Pancreas (tissue), 10 donors: Measurements from ENCODE around the gene MED10. TPM values are rescaled to one million over a fixed set of nuclear protein-coding genes. Genes with fewer than 3 reads are reported as not detected.

ENCODE experiments used
- ATAC-seq, 4 donors: fragments of 200-7000 bp; cut with Tn5 transposase; one replicate each; pipeline versions ENCODE4 v1.8.0 to v1.9.1; 2020; ENCODE audit warnings: mild to moderate bottlenecking in 4 of 4, moderate library complexity in 4 of 4
- DNase-seq, 6 donors: peaks; one replicate each; pipeline ENCODE4 v3.0.0-alpha.2; 2020
- FAIRE-seq: peaks from 2 replicates; lab custom pipeline; 2012; peaks lifted over from hg19 to GRCh38; lab: Jason Lieb, UNC
- H3K27ac ChIP-seq, 4 donors: fragments of 200-600 bp; sonication (generic); 1 replicate in 3 of 4; 2 replicates in 1 of 4; pipeline versions ENCODE4 v1.5.0 to v1.8.0; 2020
- H3K27me3 ChIP-seq, 4 donors: fragments of 200-600 bp; one replicate each; pipeline ENCODE4 v1.8.0; 2021
- H3K36me3 ChIP-seq, 3 donors: fragments of 200-600 bp; sonication (generic) in 1 of 3; one replicate each; pipeline versions ENCODE4 v1.5.0 to v1.8.0; 2020 to 2021
- H3K4me1 ChIP-seq, 3 donors: fragments of 200-600 bp; one replicate each; pipeline ENCODE4 v1.8.0; 2021
- H3K4me3 ChIP-seq, 4 donors: fragments of 200-600 bp; sonication (generic) in 2 of 4; one replicate each; pipeline versions ENCODE4 v1.5.0 to v1.8.0; 2020 to 2021
- H3K9me3 ChIP-seq, 4 donors: fragments of 200-600 bp; one replicate each; pipeline ENCODE4 v1.8.0; 2021
- WGBS, 2 donors: extraction: QIAGEN DNeasy Blood & Tissue Kit; methylation state at CpG; one replicate each; pipeline ENCODE4 v1.1.7; 2013; 5-methylcytosine and 5-hydroxymethylcytosine counted together
- intact Hi-C, 3 donors: fragments of 100-400 bp; cut with DNase I; formaldehyde crosslinking; loops; one replicate each; pipeline versions ENCODE4 v1.11.1 to v1.14.2; 2022
- polyA plus RNA-seq, 2 donors: library from polyadenylated mRNA; stranded (reverse); fragments of 200-250 nt; gene quantifications; one replicate each; pipeline ENCODE4 v1.2.3, GENCODE V29; 2013
- total RNA-seq, 6 donors: library from RNA; stranded (reverse); fragmentation: NEBNext Ultra II Directional in 4 of 6; extraction: Animal tissue kit (Norgen Biotek cat#: 25700) in 4 of 6; gene quantifications; one replicate each; pipeline versions ENCODE4 v1.2.1 to v1.2.4, GENCODE V29; 2021 to 2023
- TF ChIP-seq, protein P1 (sequence below), 4 donors: fragments of 200-600 bp; sonication (generic) in 3 of 4; IDR thresholded peaks; one replicate each; pipeline versions ENCODE4 v1.5.0 to v1.8.0; 2021; ENCODE audit warnings: antibody characterized with exemption in 4 of 4
- donor health status: healthy with polysubstance abuse.
- donor health status: DM: no; HTN: no; CAD: no; lungs with moderate emphysema.
- donor health status: DM: no; HTN: no; CAD: no.
- donor health status: control.
- donor health status: control.
- donor health status: Bipolar disorder and iron deficiency.
- donor health status: DM: yes; HTN: yes; CAD: no.
- donor health status: DM: no; HTN: no; CAD: no.
- donor health status: DM: no; HTN: no; CAD: no.
- donor health status: DM: yes; HTN: yes; CAD: no.

The MED10 gene
- total and polyA plus RNA-seq, 8 donors = 10.9 to 25.1 (median 15.0) TPM

DNA sequence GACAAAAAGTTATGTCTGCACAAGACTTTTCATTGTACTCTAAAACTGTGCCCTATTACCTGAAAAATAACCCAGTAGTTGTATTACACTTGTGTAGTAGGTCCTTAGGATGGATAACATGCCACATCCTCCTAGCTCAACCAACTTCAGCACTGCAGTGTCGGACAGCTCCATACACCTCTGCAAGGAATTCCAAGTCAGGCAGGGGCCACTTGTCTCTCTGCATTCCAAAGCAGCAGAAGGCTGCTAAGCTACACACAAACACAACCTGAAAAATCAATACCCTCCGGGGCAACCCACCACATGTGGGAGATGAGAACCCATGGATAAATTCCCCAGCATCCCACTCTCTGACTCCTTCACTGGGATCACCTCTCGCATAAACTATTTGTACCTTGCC is 50.2 kb downstream of the MED10 start:
- no peaks in the 10 kb centered on the region for H3K4me1 ChIP-seq
- ATAC-seq (peak in 1 of 4 donors; percentile 60), FAIRE-seq (no peak), DNase-seq (peak in 1 of 6 donors; percentile 33)
- H3K9me3 ChIP-seq = no peaks in the 10 kb centered on the region
- H3K27ac ChIP-seq = no peak overlapping the region
- TF ChIP-seq, protein P1, sequence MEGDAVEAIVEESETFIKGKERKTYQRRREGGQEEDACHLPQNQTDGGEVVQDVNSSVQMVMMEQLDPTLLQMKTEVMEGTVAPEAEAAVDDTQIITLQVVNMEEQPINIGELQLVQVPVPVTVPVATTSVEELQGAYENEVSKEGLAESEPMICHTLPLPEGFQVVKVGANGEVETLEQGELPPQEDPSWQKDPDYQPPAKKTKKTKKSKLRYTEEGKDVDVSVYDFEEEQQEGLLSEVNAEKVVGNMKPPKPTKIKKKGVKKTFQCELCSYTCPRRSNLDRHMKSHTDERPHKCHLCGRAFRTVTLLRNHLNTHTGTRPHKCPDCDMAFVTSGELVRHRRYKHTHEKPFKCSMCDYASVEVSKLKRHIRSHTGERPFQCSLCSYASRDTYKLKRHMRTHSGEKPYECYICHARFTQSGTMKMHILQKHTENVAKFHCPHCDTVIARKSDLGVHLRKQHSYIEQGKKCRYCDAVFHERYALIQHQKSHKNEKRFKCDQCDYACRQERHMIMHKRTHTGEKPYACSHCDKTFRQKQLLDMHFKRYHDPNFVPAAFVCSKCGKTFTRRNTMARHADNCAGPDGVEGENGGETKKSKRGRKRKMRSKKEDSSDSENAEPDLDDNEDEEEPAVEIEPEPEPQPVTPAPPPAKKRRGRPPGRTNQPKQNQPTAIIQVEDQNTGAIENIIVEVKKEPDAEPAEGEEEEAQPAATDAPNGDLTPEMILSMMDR (IDR thresholded peaks at IDR 0.05) = no peak
- H3K27me3 ChIP-seq = no peaks in the 10 kb centered on the region
- intact Hi-C loops = no loop called here
- no peak overlapping the region for H3K4me3 ChIP-seq
- WGBS, 2 donors = 36 to 49% methylated on average over 3 of the region's 3 CpGs
- H3K36me3 ChIP-seq = no peaks in the 10 kb centered on the region

GRCh38 chr5:6326776-6327175 is 51.6 kb downstream of the MED10 start:
- no peaks in the 10 kb centered on the region for H3K4me1 ChIP-seq
- DNase-seq (no peak), FAIRE-seq (no peak), ATAC-seq (no peak)
- 59 to 69% methylated on average over 5 of the region's 5 CpGs for WGBS, 2 donors
- TF ChIP-seq, protein P1 (IDR thresholded peaks at IDR 0.05) = no peak
- intact Hi-C loops = no loop called here
- H3K27ac ChIP-seq = no peak overlapping the region
- no peaks in the 10 kb centered on the region for H3K9me3 ChIP-seq
- H3K4me3 ChIP-seq = no peak overlapping the region
- H3K27me3 ChIP-seq = no peaks in the 10 kb centered on the region
- H3K36me3 ChIP-seq = no peaks in the 10 kb centered on the region

DNA sequence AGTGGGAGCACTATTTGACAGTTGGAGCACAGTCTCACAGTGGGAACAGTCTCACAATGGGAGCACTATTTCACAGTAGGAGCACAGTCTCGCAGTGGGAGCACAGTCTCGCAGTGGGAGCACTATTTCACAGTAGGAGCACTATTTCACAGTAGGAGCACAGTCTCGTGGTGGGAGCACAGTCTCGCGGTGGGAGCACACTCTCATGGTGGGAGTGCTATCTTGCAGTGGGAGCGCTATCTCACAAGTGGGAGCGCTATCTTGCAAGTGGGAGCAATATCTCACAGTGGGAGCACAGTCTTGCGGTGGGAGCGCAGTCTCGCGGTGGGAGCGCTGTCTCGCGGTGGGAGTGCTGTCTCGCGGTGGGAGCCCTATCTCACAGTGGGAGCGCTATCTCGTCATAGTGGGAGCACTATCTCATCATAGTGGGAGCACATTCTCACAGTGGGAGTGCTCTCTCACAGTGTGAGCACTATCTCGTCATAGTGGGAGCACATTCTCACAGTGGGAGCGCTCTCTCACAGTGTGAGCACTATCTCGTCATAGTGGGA is 56.1 kb downstream of the MED10 start:
- no peak for DNase-seq
- no peaks in the 10 kb centered on the region for H3K36me3 ChIP-seq
- no peak overlapping the region for H3K4me3 ChIP-seq
- H3K27me3 ChIP-seq = no peaks in the 10 kb centered on the region
- no peak overlapping the region for H3K27ac ChIP-seq
- 91 to 93% methylated on average over 21 of the region's 21 CpGs for WGBS, 2 donors
- TF ChIP-seq, protein P1 (IDR thresholded peaks at IDR 0.05) = no peak
- H3K4me1 ChIP-seq = no peaks in the 10 kb centered on the region
- no peak for ATAC-seq
- FAIRE-seq = no peak
- no peaks in the 10 kb centered on the region for H3K9me3 ChIP-seq
- intact Hi-C loops = no loop called here

Other genes with a start within 250 kb of the MED10 start
- gene UBE2QL1, start 70.3 kb upstream of the MED10 start, total RNA-seq = under 1 TPM; 0.13 to 0.81 (median 0.46) TPM
- 1 to 10 TPM in 1 of 2 donors, under 1 TPM in 1; 0.72 to 2.4 TPM for gene UBE2QL1, start 70.3 kb upstream of the MED10 start, polyA plus RNA-seq